MM.1S (cell line): ENCODE measurements around the gene NTSR1.

Source experiments
- DNase-seq: peaks from one replicate; pipeline ENCODE4 v3.0.0-alpha.2; 2015
- H2AFZ ChIP-seq: fragments of 300-600 bp; sonication (generic); 2 replicates; pipeline ENCODE4 v1.6.0; 2016; ENCODE audit warnings: antibody characterized with exemption, low read length
- H3F3A ChIP-seq: fragments of 300-600 bp; sonication (generic); 2 replicates; pipeline ENCODE4 v1.6.1; 2016; ENCODE audit warnings: mild to moderate bottlenecking, antibody characterized with exemption, low read length, moderate library complexity, mixed read lengths; ENCODE audit not compliant: insufficient read depth
- H3K27ac ChIP-seq: fragments of 300-600 bp; sonication (generic); 2 replicates; pipeline ENCODE4 v1.5.1; 2016; ENCODE audit warnings: mild to moderate bottlenecking, low read length
- H3K27me3 ChIP-seq: fragments of 300-600 bp; sonication (generic); replicated peaks from 2 replicates; pipeline ENCODE4 v1.6.0; 2016; ENCODE audit warnings: low read length; ENCODE audit not compliant: insufficient read depth
- H3K36me3 ChIP-seq: fragments of 300-600 bp; sonication (generic); replicated peaks from 2 replicates; pipeline ENCODE4 v1.6.1; 2016; ENCODE audit warnings: mild to moderate bottlenecking, low read length, mixed read lengths; ENCODE audit not compliant: insufficient read depth
- H3K4me1 ChIP-seq: fragments of 300-600 bp; sonication (generic); 2 replicates; pipeline ENCODE4 v1.6.1; 2016; ENCODE audit warnings: low read length, mixed read lengths
- H3K4me2 ChIP-seq: fragments of 300-600 bp; sonication (generic); 2 replicates; pipeline ENCODE4 v1.6.0; 2016; ENCODE audit warnings: low read depth, low read length
- H3K4me3 ChIP-seq: fragments of 300-600 bp; sonication (generic); 2 replicates; pipeline ENCODE4 v1.5.1; 2016; ENCODE audit warnings: low read length, mixed read lengths
- H3K79me2 ChIP-seq: fragments of 300-600 bp; sonication (generic); 2 replicates; pipeline ENCODE4 v1.6.1; 2016; ENCODE audit warnings: mixed run types, low read length, mixed read lengths
- H3K9ac ChIP-seq: fragments of 300-600 bp; sonication (generic); 2 replicates; pipeline ENCODE4 v1.6.1; 2016; ENCODE audit warnings: low read length, mixed read lengths
- H3K9me2 ChIP-seq: fragments of 300-600 bp; sonication (generic); replicated peaks from 2 replicates; pipeline ENCODE4 v1.6.1; 2016; ENCODE audit warnings: mild to moderate bottlenecking, low read length, mixed read lengths; ENCODE audit not compliant: insufficient read depth
- H3K9me3 ChIP-seq: fragments of 300-600 bp; sonication (generic); replicated peaks from 2 replicates; pipeline ENCODE4 v1.6.1; 2016; ENCODE audit warnings: mild to moderate bottlenecking, low read length, mixed read lengths; ENCODE audit not compliant: insufficient read depth
- H4K20me1 ChIP-seq: fragments of 300-600 bp; sonication (generic); 2 replicates; pipeline ENCODE4 v1.6.1; 2016; ENCODE audit warnings: mild to moderate bottlenecking, low read length, moderate library complexity, mixed read lengths; ENCODE audit not compliant: insufficient read depth
- EZH2 ChIP-seq: fragments of 300-600 bp; sonication (generic); optimal IDR thresholded peaks from 2 replicates; pipeline ENCODE3; 2017; ENCODE audit warnings: low read depth, mild to moderate bottlenecking, antibody characterized with exemption, low read length, mixed read lengths
- EZH2phosphoT487 ChIP-seq: fragments of 300-600 bp; sonication (generic); IDR thresholded peaks from 2 replicates; pipeline ENCODE4 v1.6.1; 2018; ENCODE audit warnings: antibody characterized with exemption, low read length
- TF ChIP-seq, protein P1 (sequence below): fragments of 300-600 bp; sonication (generic); IDR thresholded peaks from 2 replicates; pipeline ENCODE4 v1.5.1; 2016; ENCODE audit warnings: antibody characterized with exemption, low read length, mixed read lengths

Gene NTSR1

GRCh38 chr20:62716198-62716940, 7.7 kb downstream of the NTSR1 start:
- Histone ChIP-seq H3K9ac (no peak overlapping the region), H2AFZ (no peak overlapping the region), H3K27me3 (peaks cover 98% of the 10 kb centered on the region), H3K27ac (no peak overlapping the region), H3K9me3 (no peaks in the 10 kb centered on the region), H3K79me2 (no peaks in the 10 kb centered on the region), H3K36me3 (no peaks in the 10 kb centered on the region), H3K4me1 (no peaks in the 10 kb centered on the region), H3F3A (no peaks in the 10 kb centered on the region), H3K4me3 (no peak overlapping the region), H3K9me2 (no peaks in the 10 kb centered on the region), H3K4me2 (no peak overlapping the region), H4K20me1 (no peaks in the 10 kb centered on the region)
- TF ChIP-seq, protein P1, sequence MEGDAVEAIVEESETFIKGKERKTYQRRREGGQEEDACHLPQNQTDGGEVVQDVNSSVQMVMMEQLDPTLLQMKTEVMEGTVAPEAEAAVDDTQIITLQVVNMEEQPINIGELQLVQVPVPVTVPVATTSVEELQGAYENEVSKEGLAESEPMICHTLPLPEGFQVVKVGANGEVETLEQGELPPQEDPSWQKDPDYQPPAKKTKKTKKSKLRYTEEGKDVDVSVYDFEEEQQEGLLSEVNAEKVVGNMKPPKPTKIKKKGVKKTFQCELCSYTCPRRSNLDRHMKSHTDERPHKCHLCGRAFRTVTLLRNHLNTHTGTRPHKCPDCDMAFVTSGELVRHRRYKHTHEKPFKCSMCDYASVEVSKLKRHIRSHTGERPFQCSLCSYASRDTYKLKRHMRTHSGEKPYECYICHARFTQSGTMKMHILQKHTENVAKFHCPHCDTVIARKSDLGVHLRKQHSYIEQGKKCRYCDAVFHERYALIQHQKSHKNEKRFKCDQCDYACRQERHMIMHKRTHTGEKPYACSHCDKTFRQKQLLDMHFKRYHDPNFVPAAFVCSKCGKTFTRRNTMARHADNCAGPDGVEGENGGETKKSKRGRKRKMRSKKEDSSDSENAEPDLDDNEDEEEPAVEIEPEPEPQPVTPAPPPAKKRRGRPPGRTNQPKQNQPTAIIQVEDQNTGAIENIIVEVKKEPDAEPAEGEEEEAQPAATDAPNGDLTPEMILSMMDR = no peak
- TF ChIP-seq EZH2phosphoT487 (no peak), EZH2 (no peak)
- no peak for DNase-seq

- no peak for DNase-seq
- Histone ChIP-seq H3K79me2 (no peaks in the 10 kb centered on the region), H3F3A (no peaks in the 10 kb centered on the region), H3K4me1 (no peaks in the 10 kb centered on the region), H4K20me1 (no peaks in the 10 kb centered on the region), H3K9ac (no peak overlapping the region), H3K27ac (no peak overlapping the region), H3K4me3 (no peak overlapping the region), H3K9me3 (no peaks in the 10 kb centered on the region), H3K9me2 (no peaks in the 10 kb centered on the region), H3K4me2 (no peak overlapping the region), H2AFZ (no peak overlapping the region), H3K36me3 (no peaks in the 10 kb centered on the region), H3K27me3 (peaks cover 99% of the 10 kb centered on the region)
- TF ChIP-seq EZH2phosphoT487 (no peak), EZH2 (no peak)
- TF ChIP-seq, protein P1 = no peak
Observed at GRCh38 chr20:62716941-62717310, 8.3 kb downstream of the NTSR1 start.

GRCh38 chr20:62717933-62718332, 9.3 kb downstream of the NTSR1 start:
- no peak for DNase-seq
- Histone ChIP-seq H3K36me3 (no peaks in the 10 kb centered on the region), H3K9me2 (no peaks in the 10 kb centered on the region), H3F3A (no peaks in the 10 kb centered on the region), H3K27me3 (peaks cover 99% of the 10 kb centered on the region), H3K4me2 (no peak overlapping the region), H3K4me3 (no peak overlapping the region), H3K9me3 (no peaks in the 10 kb centered on the region), H3K79me2 (no peaks in the 10 kb centered on the region), H3K4me1 (no peaks in the 10 kb centered on the region), H4K20me1 (no peaks in the 10 kb centered on the region), H3K9ac (no peak overlapping the region), H2AFZ (no peak overlapping the region), H3K27ac (no peak overlapping the region)
- TF ChIP-seq EZH2 (no peak), EZH2phosphoT487 (no peak)
- TF ChIP-seq, protein P1 = no peak
